SH-SY5Y (cell line): ENCODE results near the gene SFT2D1.

ENCODE experiments used
- GATA2 ChIP-seq: IDR thresholded peaks from 2 replicates; pipeline ENCODE4 v1.6.1; 2011; ENCODE audit warnings: mild to moderate bottlenecking, low read depth, low read length
- GATA3 ChIP-seq: IDR thresholded peaks from 2 replicates; pipeline ENCODE4 v1.6.1; 2011; ENCODE audit warnings: low read depth, mild to moderate bottlenecking, low read length, moderate library complexity

GRCh38 chr6:166365806-166366205 lies 23.5 kb upstream of the SFT2D1 start:
- TF ChIP-seq GATA2 (no peak), GATA3 (no peak)
